Karpas-422 (cell line): ENCODE results near the gene CAMK2N1. TPM values are rescaled to one million over a fixed set of nuclear protein-coding genes. Genes with fewer than 3 reads are reported as not detected.
A peak's percentile ranks its signal among the peaks of the same experiment; 100 is the strongest.
"Not testable (repeated sequence)": the region's sequence is repeated elsewhere in the genome, so short reads cannot be mapped to it uniquely, and the experiment has no call there.

Experiments
- DNase-seq: peaks from one replicate; pipeline ENCODE4 v3.0.0-alpha.2; 2015
- H2AFZ ChIP-seq: fragments of 200-600 bp; sonication (generic); 2 replicates; pipeline ENCODE4 v1.6.1; 2014; ENCODE audit warnings: antibody characterized with exemption, low read length, mixed read lengths
- H3K27ac ChIP-seq: fragments of 200-600 bp; sonication (generic); 2 replicates; pipeline ENCODE4 v1.5.1; 2014; ENCODE audit warnings: mild to moderate bottlenecking, low read length, moderate library complexity
- H3K27me3 ChIP-seq: fragments of 200-600 bp; sonication (generic); 2 replicates; pipeline ENCODE4 v1.6.1; 2014; ENCODE audit warnings: low read length, mixed read lengths
- H3K36me3 ChIP-seq: fragments of 200-600 bp; sonication (generic); 2 replicates; pipeline ENCODE4 v1.6.1; 2014; ENCODE audit warnings: low read length, mixed read lengths; ENCODE audit not compliant: insufficient read depth
- H3K4me1 ChIP-seq: fragments of 200-600 bp; sonication (generic); 2 replicates; pipeline ENCODE4 v1.6.1; 2014; ENCODE audit warnings: mild to moderate bottlenecking, low read length, mixed read lengths
- H3K4me2 ChIP-seq: fragments of 200-600 bp; sonication (generic); 2 replicates; pipeline ENCODE4 v1.6.1; 2014; ENCODE audit warnings: low read length, low read depth, mild to moderate bottlenecking; ENCODE audit not compliant: poor library complexity, severe bottlenecking
- H3K4me3 ChIP-seq: fragments of 200-600 bp; sonication (generic); 2 replicates; pipeline ENCODE4 v1.5.1; 2014; ENCODE audit warnings: mild to moderate bottlenecking, antibody characterized with exemption, low read length, mixed read lengths
- H3K79me2 ChIP-seq: fragments of 200-600 bp; sonication (generic); 2 replicates; pipeline ENCODE4 v1.6.1; 2014; ENCODE audit warnings: mild to moderate bottlenecking, low read length, mixed read lengths
- H3K9ac ChIP-seq: fragments of 200-600 bp; sonication (generic); 2 replicates; pipeline ENCODE4 v1.6.0; 2014; ENCODE audit warnings: low read length
- H3K9me2 ChIP-seq: fragments of 200-600 bp; sonication (generic), shearing (Covaris generic); replicated peaks from 2 replicates; pipeline ENCODE4 v1.6.0; 2014; ENCODE audit warnings: mild to moderate bottlenecking, low read length, moderate library complexity; ENCODE audit not compliant: insufficient read depth
- H3K9me3 ChIP-seq: fragments of 300-700, 200-600 bp; sonication (generic); 2 replicates; pipeline ENCODE4 v1.6.1; 2014; ENCODE audit warnings: low read length, mixed read lengths
- H4K20me1 ChIP-seq: fragments of 200-600 bp; sonication (generic); 2 replicates; pipeline ENCODE4 v1.6.1; 2014; ENCODE audit warnings: mild to moderate bottlenecking, antibody characterized with exemption, low read length, low read depth; ENCODE audit not compliant: insufficient read depth
- total RNA-seq: library from RNA; depleted of rRNA; stranded (reverse); fragments of >200 nt; shearing (Covaris generic); gene quantifications from 2 replicates; pipeline ENCODE4 v1.2.3, GENCODE V29; 2014; ENCODE audit warnings: low replicate concordance

Gene CAMK2N1
- total RNA-seq, 1 experiment from 2014 or later: not detected

GRCh38 chr1:20521960-20522861 lies 36.2 kb upstream of the CAMK2N1 start:
- no peaks in the 10 kb centered on the region for H3K36me3 ChIP-seq
- no peaks in the 10 kb centered on the region for H3K9me3 ChIP-seq
- no peak overlapping the region for H3K27ac ChIP-seq
- H3K4me2 ChIP-seq: no peak overlapping the region
- H2AFZ ChIP-seq: no peak overlapping the region
- no peak overlapping the region for H3K9ac ChIP-seq
- no peak overlapping the region for H3K4me3 ChIP-seq
- peaks cover 5% of the 10 kb centered on the region for H3K4me1 ChIP-seq
- DNase-seq: peak; percentile 88
- no peaks in the 10 kb centered on the region for H3K9me2 ChIP-seq
- no peaks in the 10 kb centered on the region for H3K27me3 ChIP-seq
- H3K79me2 ChIP-seq: no peaks in the 10 kb centered on the region
- H4K20me1 ChIP-seq: no peaks in the 10 kb centered on the region

GRCh38 chr1:20519609-20520262 lies 33.7 kb upstream of the CAMK2N1 start:
- not testable (repeated sequence) for H3K9me3 ChIP-seq, H3K9ac ChIP-seq, H3K36me3 ChIP-seq, H4K20me1 ChIP-seq, H3K4me1 ChIP-seq, DNase-seq, H3K4me2 ChIP-seq, H3K79me2 ChIP-seq, H3K27me3 ChIP-seq, H3K9me2 ChIP-seq, H3K4me3 ChIP-seq, H3K27ac ChIP-seq
- H2AFZ ChIP-seq: peak overlapping the region; percentile 62

- H3K9me2 ChIP-seq: 0 out of 2 replicates have a peak, but pooled peaks cover 5% of the 10 kb centered on the region
- no peak overlapping the region for H3K27ac ChIP-seq
- H3K79me2 ChIP-seq: peaks cover 11% of the 10 kb centered on the region
- H2AFZ ChIP-seq: no peak overlapping the region
- no peak overlapping the region for H3K9ac ChIP-seq
- H3K27me3 ChIP-seq: no peaks in the 10 kb centered on the region
- DNase-seq: no peak
- no peaks in the 10 kb centered on the region for H3K36me3 ChIP-seq
- no peak overlapping the region for H3K4me3 ChIP-seq
- no peaks in the 10 kb centered on the region for H4K20me1 ChIP-seq
- H3K4me1 ChIP-seq: peaks cover 19% of the 10 kb centered on the region
- H3K4me2 ChIP-seq: no peak overlapping the region
- no peaks in the 10 kb centered on the region for H3K9me3 ChIP-seq
Measured at GRCh38 chr1:20511518-20512428, 25.8 kb upstream of the CAMK2N1 start.

DNA sequence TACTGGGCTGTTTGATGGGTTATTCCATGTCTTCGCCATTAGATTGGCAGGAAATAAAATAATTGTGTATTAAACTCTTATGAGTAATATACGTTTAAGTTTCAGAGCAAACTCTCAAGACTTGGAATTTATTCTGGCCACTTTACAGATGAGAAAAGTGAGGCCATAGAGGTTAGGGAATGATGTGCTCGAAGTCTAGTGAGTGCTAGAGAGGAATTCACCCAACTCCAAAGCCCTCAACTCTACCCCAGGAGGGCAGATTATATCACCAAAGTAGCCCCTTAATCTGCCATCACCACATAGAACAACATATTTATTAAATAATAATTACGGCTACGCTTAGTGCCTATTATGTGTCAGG lies 22.4 kb upstream of the CAMK2N1 start:
- Histone ChIP-seq H3K9me3 (no peaks in the 10 kb centered on the region), H3K4me3 (peak overlapping the region; percentile 91), H3K27me3 (no peaks in the 10 kb centered on the region), H3K4me1 (peaks cover 34% of the 10 kb centered on the region), H2AFZ (peak overlapping the region; percentile 94), H3K4me2 (peak overlapping the region; percentile 88), H3K36me3 (peaks cover 3% of the 10 kb centered on the region; the same call in 1 of the 2 replicates), H3K9me2 (0 out of 2 replicates have a peak, but pooled peaks cover 5% of the 10 kb centered on the region), H4K20me1 (peaks cover 11% of the 10 kb centered on the region; the same call in 1 of the 2 replicates), H3K27ac (no peak overlapping the region), H3K9ac (peak overlapping the region; percentile 88), H3K79me2 (peaks cover 44% of the 10 kb centered on the region)
- DNase-seq: no peak

- H2AFZ ChIP-seq: peak within 1 kb of the TSS; percentile 94
- DNase-seq: peak; percentile 98
- peaks cover 11% of the 10 kb centered on the region; the same call in 1 of the 2 replicates for H4K20me1 ChIP-seq
- peaks cover 9% of the 10 kb centered on the region; the same call in 1 of the 2 replicates for H3K36me3 ChIP-seq
- H3K4me2 ChIP-seq: peak within 1 kb of the TSS; percentile 88
- H3K4me1 ChIP-seq: peaks cover 35% of the 10 kb centered on the region
- H3K27me3 ChIP-seq: no peaks in the 10 kb centered on the region
- H3K79me2 ChIP-seq: peaks cover 50% of the 10 kb centered on the region
- H3K9ac ChIP-seq: peak within 1 kb of the TSS; percentile 88
- no peaks in the 10 kb centered on the region for H3K9me3 ChIP-seq
- H3K9me2 ChIP-seq: 0 out of 2 replicates have a peak, but pooled peaks cover 5% of the 10 kb centered on the region
- peak within 1 kb of the TSS; percentile 91 for H3K4me3 ChIP-seq
- no peak within 1 kb of the TSS for H3K27ac ChIP-seq
Measured at GRCh38 chr1:20507564-20508410, 21.8 kb upstream of the CAMK2N1 start, which contains the start of gene MUL1. MUL1 (minus strand) TSS chr1:20508151; CDS start chr1:20508024, 127 bp downstream.

DNA sequence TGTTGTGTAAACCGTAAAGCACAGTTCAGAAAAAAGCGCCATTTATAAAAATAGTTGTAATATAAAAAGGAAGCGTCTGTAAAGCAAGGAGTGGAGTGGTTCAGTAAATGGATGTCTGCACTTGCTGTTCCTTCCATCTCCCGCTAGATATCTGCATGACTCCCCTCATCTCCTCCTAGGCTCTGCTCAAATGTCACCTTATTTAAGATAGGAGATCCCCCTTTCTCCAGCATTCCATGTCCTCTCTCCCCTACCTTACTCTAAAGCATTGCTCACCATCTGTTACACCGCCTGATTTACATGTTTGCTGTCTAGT lies 21.2 kb upstream of the CAMK2N1 start:
- peak; percentile 54 for DNase-seq
- H3K27ac ChIP-seq: no peak overlapping the region
- H4K20me1 ChIP-seq: peaks cover 11% of the 10 kb centered on the region; the same call in 1 of the 2 replicates
- H3K4me2 ChIP-seq: peak overlapping the region; percentile 88
- 0 out of 2 replicates have a peak, but pooled peaks cover 5% of the 10 kb centered on the region for H3K9me2 ChIP-seq
- peak overlapping the region; percentile 88 for H3K9ac ChIP-seq
- H3K79me2 ChIP-seq: peaks cover 50% of the 10 kb centered on the region
- peaks cover 9% of the 10 kb centered on the region; the same call in 1 of the 2 replicates for H3K36me3 ChIP-seq
- H3K27me3 ChIP-seq: no peaks in the 10 kb centered on the region
- peaks cover 33% of the 10 kb centered on the region for H3K4me1 ChIP-seq
- no peaks in the 10 kb centered on the region for H3K9me3 ChIP-seq
- H3K4me3 ChIP-seq: peak overlapping the region; percentile 91
- no peak overlapping the region for H2AFZ ChIP-seq

- Histone ChIP-seq H3K9me3 (no peaks in the 10 kb centered on the region), H2AFZ (no peak overlapping the region), H3K27me3 (no peaks in the 10 kb centered on the region), H4K20me1 (peaks cover 17% of the 10 kb centered on the region; the same call in 1 of the 2 replicates), H3K27ac (no peak overlapping the region), H3K4me1 (peaks cover 25% of the 10 kb centered on the region), H3K79me2 (peaks cover 50% of the 10 kb centered on the region), H3K4me2 (no peak overlapping the region), H3K36me3 (peaks cover 20% of the 10 kb centered on the region; the same call in 1 of the 2 replicates), H3K9ac (no peak overlapping the region), H3K4me3 (no peak overlapping the region), H3K9me2 (0 out of 2 replicates have a peak, but pooled peaks cover 5% of the 10 kb centered on the region)
- DNase-seq: no peak
Measured at GRCh38 chr1:20505488-20505887, 19.5 kb upstream of the CAMK2N1 start.
